IPS-18a (cell line): ENCODE data around the gene FGFR4.

Source experiments
- H3K27ac ChIP-seq: one replicate; pipeline ENCODE4 v1.5.1; 2013; ENCODE audit warnings: low read length
- H3K27me3 ChIP-seq: one replicate; pipeline ENCODE4 v1.6.1; 2013; ENCODE audit warnings: mild to moderate bottlenecking, low read length; ENCODE audit not compliant: control insufficient read depth, insufficient read depth
- H3K36me3 ChIP-seq: one replicate; pipeline ENCODE4 v1.6.1; 2013; ENCODE audit warnings: low read depth, low read length; ENCODE audit not compliant: control insufficient read depth
- H3K4me1 ChIP-seq: one replicate; pipeline ENCODE4 v1.6.1; 2013; ENCODE audit warnings: low read depth, low read length; ENCODE audit not compliant: control insufficient read depth
- H3K4me3 ChIP-seq: one replicate; pipeline ENCODE4 v1.5.1; 2013; ENCODE audit warnings: low read length
- H3K9ac ChIP-seq: one replicate; pipeline ENCODE4 v1.6.1; 2013; ENCODE audit warnings: mild to moderate bottlenecking, low read length, moderate library complexity
- H3K9me3 ChIP-seq: one replicate; pipeline ENCODE4 v1.6.1; 2013; ENCODE audit warnings: low read depth, low read length; ENCODE audit not compliant: control insufficient read depth

The FGFR4 gene

DNA sequence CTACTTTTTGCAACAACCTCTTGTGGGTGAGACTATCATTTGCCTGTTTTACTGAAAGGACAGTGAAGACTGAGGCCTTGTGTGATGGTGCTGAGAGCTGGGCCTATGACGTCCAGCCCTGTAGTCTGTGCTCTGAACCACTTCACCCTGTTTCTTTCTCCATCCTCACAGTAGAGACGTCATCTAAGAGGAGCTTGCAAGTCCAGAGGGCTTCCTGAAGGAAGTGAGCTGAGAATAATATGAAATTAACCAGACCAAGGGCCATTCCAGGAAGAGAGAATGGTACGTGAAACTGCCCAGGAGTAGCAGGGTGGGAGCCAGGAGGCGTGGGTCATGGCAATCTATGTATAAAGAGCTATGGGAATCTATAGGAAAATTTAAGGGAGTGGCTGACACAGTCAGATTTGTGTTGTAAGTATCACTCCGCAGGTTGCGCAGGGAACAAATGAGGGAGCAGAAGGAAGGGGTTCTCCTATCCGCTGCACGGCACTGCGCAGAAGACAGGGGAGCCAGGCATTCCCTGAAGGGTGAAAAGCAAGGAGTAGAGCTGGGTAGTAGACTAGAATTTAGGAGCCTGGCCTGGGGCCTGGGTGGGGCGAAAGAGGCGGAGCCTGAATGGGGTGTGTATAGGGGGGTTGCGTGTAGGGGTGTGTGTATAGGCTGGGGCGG lies 596 bp upstream of the FGFR4 start:
- Histone ChIP-seq H3K27me3 (no peaks in the 10 kb centered on the region), H3K36me3 (peaks cover 3% of the 10 kb centered on the region), H3K9me3 (no peaks in the 10 kb centered on the region), H3K4me1 (peaks cover 6% of the 10 kb centered on the region), H3K27ac (no peak overlapping the region), H3K4me3 (no peak overlapping the region), H3K9ac (no peak overlapping the region)

DNA sequence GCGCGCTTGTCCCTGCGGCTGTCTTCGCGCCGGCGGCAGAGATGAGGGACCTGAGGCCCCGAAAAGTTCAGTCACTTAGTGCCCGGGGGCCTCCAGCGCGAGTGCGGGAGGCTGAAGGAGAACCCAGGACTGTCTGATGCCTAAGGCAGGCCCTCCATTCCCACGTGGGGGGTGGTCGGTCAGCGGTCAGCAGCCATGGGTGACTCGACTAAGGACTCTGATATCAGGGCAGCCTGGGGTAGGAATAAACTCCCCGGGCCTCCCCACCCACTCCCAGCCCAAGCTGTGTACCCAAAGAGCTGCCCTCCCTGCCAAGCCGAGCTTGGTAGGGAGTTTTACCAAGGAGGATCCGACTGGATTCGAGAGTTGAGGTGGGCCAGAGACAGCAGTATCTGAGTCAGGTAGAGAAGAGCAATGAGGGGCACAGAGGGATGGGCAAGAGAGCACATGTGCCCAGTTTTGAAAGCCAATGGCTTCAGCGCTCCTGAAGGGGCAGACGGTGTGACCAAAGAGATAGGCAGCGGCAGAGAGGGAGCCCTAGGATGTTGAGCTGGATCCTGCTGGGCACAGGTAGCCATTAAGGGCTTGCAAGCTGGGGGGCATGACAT lies 787 bp downstream of the FGFR4 start:
- Histone ChIP-seq H3K9ac (peak overlapping the region; percentile 65), H3K4me3 (peak overlapping the region; percentile 69), H3K27ac (no peak overlapping the region), H3K36me3 (peaks cover 13% of the 10 kb centered on the region), H3K9me3 (no peaks in the 10 kb centered on the region), H3K27me3 (no peaks in the 10 kb centered on the region), H3K4me1 (peaks cover 6% of the 10 kb centered on the region)

DNA sequence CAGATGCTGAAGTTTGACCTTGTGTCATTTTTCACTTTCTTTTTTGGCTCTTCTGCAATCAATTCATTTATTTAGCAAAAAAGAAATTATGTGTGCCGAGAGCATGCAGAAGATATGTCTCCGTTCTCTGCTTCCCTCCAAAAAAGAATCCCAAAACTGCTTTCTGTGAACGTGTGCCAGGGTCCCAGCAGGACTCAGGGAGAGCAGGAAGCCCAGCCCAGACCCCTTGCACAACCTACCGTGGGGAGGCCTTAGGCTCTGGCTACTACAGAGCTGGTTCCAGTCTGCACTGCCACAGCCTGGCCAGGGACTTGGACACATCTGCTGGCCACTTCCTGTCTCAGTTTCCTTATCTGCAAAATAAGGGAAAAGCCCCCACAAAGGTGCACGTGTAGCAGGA lies 2.4 kb downstream of the FGFR4 start:
- Histone ChIP-seq H3K27ac (no peak overlapping the region), H3K4me1 (peaks cover 6% of the 10 kb centered on the region), H3K4me3 (no peak overlapping the region), H3K9me3 (no peaks in the 10 kb centered on the region), H3K27me3 (no peaks in the 10 kb centered on the region), H3K36me3 (peaks cover 17% of the 10 kb centered on the region), H3K9ac (no peak overlapping the region)

DNA sequence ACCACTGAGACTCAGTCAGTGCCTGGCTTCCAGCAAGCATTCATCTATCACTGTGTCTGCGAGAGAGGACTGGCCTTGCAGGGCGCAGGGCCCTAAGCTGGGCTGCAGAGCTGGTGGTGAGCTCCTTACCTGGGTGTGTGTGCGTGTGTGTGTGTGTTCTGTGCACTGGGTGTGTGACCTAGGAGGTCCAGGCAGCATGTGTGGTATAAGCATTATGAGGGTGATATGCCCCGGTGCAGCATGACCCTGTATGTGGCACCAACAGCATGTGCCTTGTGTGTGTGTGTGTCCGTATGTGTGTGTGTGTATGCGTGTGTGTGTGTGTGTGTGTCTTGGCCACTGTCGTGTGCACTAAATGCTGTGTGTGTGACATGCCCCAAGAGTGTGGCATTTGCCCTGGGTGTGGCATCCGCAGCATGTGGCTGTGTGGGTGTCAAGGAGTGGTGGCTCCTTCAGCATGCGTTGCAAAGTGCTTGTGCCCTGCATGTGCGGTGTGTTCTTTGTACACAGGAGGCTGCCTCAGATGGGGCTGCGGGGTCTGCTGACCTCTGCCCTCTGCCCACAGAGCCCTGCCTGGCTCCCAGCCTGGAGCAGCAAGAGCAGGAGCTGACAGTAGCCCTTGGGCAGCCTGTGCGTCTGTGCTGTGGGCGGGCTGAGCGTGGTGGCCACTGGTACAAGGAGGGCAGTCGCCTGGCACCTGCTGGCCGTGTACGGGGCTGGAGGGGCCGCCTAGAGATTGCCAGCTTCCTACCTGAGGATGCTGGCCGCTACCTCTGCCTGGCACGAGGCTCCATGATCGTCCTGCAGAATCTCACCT lies 3.3 kb downstream of the FGFR4 start:
- H3K27ac ChIP-seq, result no peak overlapping the region
- no peak overlapping the region for H3K9ac ChIP-seq
- peaks cover 19% of the 10 kb centered on the region for H3K36me3 ChIP-seq
- peaks cover 6% of the 10 kb centered on the region for H3K4me1 ChIP-seq
- H3K27me3 ChIP-seq, result no peaks in the 10 kb centered on the region
- no peak overlapping the region for H3K4me3 ChIP-seq
- H3K9me3 ChIP-seq, result no peaks in the 10 kb centered on the region

DNA sequence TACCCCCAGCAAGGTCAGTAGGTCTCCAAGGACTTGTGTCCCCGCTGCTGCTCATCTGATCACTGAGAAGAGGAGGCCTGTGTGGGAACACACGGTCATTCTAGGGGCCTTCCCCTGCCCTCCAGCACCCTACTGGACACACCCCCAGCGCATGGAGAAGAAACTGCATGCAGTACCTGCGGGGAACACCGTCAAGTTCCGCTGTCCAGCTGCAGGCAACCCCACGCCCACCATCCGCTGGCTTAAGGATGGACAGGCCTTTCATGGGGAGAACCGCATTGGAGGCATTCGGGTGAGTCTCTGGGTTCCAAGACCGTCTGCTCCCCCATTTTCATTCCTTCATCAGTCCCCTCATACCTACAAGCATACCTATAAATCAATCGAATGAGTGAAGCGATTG lies 4.1 kb downstream of the FGFR4 start:
- H3K36me3 ChIP-seq, result peaks cover 26% of the 10 kb centered on the region
- peaks cover 5% of the 10 kb centered on the region for H3K4me1 ChIP-seq
- no peaks in the 10 kb centered on the region for H3K9me3 ChIP-seq
- no peak overlapping the region for H3K4me3 ChIP-seq
- no peaks in the 10 kb centered on the region for H3K27me3 ChIP-seq
- no peak overlapping the region for H3K9ac ChIP-seq
- H3K27ac ChIP-seq, result no peak overlapping the region

DNA sequence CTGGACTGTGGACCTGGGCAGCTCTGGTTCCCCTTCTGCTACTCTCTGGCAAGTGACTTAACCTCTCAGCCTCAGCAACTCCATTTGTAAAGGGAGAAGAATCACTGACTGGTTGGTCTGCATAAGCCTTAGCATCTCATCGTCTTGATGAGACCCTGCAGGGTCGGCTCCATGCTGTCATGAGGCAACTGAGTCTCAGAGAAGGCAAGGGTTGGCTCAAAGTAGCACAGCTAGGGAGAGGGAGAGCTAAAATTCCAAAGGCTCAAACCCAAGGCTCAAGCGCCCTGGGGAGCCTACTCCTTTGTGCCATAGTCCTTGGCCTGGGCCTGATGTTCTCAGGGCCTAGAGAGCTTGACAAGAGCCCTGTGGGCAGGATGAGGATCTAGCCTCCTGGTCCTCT lies 4.5 kb downstream of the FGFR4 start:
- Histone ChIP-seq H3K4me1 (peaks cover 1% of the 10 kb centered on the region), H3K27ac (no peak overlapping the region), H3K36me3 (peaks cover 26% of the 10 kb centered on the region)

DNA sequence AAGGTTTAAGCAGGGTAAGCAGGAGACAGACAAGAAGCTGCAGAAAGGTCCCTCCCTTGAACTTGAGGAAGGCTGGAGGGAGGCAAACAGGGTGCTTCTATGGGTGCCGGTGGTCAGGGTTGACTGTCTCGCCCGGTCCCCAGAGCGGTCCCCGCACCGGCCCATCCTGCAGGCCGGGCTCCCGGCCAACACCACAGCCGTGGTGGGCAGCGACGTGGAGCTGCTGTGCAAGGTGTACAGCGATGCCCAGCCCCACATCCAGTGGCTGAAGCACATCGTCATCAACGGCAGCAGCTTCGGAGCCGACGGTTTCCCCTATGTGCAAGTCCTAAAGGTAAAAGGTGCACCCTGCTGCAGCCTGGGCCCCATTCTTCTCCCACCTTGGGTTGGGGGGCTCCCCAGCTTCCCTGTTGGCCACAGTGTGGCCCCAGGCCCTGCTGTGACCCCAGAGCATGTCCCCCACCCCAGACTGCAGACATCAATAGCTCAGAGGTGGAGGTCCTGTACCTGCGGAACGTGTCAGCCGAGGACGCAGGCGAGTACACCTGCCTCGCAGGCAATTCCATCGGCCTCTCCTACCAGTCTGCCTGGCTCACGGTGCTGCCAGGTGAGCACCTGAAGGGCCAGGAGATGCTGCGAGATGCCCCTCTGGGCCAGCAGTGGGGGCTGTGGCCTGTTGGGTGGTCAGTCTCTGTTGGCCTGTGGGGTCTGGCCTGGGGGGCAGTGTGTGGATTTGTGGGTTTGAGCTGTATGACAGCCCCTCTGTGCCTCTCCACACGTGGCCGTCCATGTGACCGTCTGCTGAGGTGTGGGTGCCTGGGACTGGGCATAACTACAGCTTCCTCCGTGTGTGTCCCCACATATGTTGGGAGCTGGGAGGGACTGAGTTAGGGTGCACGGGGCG lies 5.7 kb downstream of the FGFR4 start:
- no peak overlapping the region for H3K27ac ChIP-seq
- H3K27me3 ChIP-seq, result no peaks in the 10 kb centered on the region
- peaks cover 26% of the 10 kb centered on the region for H3K36me3 ChIP-seq
- no peaks in the 10 kb centered on the region for H3K9me3 ChIP-seq
- H3K9ac ChIP-seq, result no peak overlapping the region
- H3K4me1 ChIP-seq, result no peaks in the 10 kb centered on the region
- no peak overlapping the region for H3K4me3 ChIP-seq

More for the DNA sequence above, 4.5 kb downstream of the FGFR4 start:
- no peak overlapping the region for H3K9ac ChIP-seq
- no peak overlapping the region for H3K4me3 ChIP-seq
- H3K27me3 ChIP-seq, result no peaks in the 10 kb centered on the region
- H3K9me3 ChIP-seq, result no peaks in the 10 kb centered on the region

DNA sequence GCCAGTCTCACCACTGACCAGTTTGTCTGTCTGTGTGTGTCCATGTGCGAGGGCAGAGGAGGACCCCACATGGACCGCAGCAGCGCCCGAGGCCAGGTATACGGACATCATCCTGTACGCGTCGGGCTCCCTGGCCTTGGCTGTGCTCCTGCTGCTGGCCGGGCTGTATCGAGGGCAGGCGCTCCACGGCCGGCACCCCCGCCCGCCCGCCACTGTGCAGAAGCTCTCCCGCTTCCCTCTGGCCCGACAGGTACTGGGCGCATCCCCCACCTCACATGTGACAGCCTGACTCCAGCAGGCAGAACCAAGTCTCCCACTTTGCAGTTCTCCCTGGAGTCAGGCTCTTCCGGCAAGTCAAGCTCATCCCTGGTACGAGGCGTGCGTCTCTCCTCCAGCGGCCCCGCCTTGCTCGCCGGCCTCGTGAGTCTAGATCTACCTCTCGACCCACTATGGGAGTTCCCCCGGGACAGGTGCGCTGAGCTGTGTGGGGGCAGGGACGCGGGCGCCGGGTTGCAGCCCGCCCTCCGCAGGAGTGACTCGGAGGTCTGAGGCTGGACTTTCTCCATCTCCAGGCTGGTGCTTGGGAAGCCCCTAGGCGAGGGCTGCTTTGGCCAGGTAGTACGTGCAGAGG lies 6.5 kb downstream of the FGFR4 start:
- Histone ChIP-seq H3K4me3 (no peak overlapping the region), H3K27ac (no peak overlapping the region), H3K4me1 (no peaks in the 10 kb centered on the region), H3K9ac (no peak overlapping the region), H3K27me3 (no peaks in the 10 kb centered on the region), H3K9me3 (no peaks in the 10 kb centered on the region), H3K36me3 (peaks cover 26% of the 10 kb centered on the region)

DNA sequence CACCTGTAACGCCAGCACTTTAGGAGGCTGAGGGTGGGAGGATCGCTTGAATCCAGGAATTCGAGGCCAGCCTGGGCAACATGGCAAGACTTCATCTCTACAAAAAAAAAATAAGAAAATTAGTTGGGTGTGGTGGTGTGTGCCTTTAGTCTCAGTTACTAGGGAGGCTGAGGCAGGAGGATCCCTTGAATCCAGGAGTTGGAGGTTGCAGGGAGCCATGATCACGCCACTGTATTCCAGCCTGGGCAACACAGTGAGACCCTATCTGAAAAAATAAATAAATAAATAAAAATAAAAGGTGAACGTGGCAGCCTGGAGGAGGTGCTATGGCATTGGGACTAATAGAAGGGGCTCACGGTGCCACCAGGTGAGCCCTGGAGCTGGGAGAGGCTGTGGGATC lies 7.1 kb downstream of the FGFR4 start:
- H3K36me3 ChIP-seq, result peaks cover 26% of the 10 kb centered on the region
- H3K9me3 ChIP-seq, result no peaks in the 10 kb centered on the region
- H3K4me3 ChIP-seq, result no peak overlapping the region
- H3K9ac ChIP-seq, result no peak overlapping the region
- no peak overlapping the region for H3K27ac ChIP-seq
- H3K27me3 ChIP-seq, result no peaks in the 10 kb centered on the region
- H3K4me1 ChIP-seq, result peaks cover 2% of the 10 kb centered on the region

DNA sequence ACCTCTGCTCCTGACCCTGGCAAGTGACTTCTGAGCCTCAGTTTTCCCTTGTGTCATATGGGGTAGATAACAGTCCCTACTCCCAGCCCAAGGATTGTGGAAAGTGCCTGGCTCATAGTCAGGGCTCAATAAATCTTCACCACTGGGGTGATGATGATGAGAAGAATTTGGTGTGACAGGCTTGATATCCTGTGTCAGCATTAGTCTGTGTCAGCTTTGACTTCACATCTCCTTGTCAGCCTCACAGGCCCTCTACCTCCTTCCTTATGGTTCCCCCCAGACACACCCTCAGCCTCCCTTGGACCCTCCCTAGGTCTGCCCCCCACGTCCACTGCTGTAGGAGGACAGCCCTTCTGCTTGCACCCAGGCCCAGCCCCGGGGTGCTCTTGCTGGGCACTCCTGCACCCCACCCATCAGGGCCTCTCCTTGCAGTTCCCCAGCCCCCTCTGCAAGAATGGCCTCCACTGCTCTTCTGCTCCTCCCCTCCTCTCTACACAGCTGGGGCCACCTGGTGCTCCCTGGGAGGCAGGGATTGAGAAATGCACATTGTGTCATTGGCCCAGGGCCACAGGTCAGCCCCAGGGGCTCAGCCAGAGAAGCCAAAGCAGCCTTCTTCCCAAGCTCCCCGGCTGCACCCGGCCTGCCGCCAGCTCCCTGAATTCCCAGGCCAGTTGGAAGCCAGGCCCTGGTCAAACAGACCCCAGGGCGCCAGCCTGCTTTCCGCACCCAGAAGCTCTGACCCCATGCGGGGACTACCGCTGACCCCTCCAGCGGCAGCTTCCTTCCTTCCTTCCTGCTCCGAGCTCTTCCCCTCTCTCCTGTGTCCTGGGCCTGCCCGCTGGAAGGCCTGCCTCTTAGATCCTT lies 7.7 kb downstream of the FGFR4 start:
- H3K9me3 ChIP-seq, result no peaks in the 10 kb centered on the region
- H3K4me1 ChIP-seq, result peaks cover 8% of the 10 kb centered on the region
- H3K27ac ChIP-seq, result no peak overlapping the region
- no peak overlapping the region for H3K4me3 ChIP-seq
- H3K27me3 ChIP-seq, result no peaks in the 10 kb centered on the region
- peaks cover 26% of the 10 kb centered on the region for H3K36me3 ChIP-seq
- no peak overlapping the region for H3K9ac ChIP-seq
